Activated CD8-positive, alpha-beta memory T cell treated with anti-CD3 and anti-CD28 coated beads, Interleukin-2, amount 50 U/mL, for 1 hour (primary cell): Measurements from ENCODE around the gene KRT3.

Source experiments
- DNase-seq: peaks from one replicate; pipeline ENCODE4 v3.0.0-alpha.2; 2020; ENCODE audit errors: extremely low read depth

The KRT3 gene

DNA sequence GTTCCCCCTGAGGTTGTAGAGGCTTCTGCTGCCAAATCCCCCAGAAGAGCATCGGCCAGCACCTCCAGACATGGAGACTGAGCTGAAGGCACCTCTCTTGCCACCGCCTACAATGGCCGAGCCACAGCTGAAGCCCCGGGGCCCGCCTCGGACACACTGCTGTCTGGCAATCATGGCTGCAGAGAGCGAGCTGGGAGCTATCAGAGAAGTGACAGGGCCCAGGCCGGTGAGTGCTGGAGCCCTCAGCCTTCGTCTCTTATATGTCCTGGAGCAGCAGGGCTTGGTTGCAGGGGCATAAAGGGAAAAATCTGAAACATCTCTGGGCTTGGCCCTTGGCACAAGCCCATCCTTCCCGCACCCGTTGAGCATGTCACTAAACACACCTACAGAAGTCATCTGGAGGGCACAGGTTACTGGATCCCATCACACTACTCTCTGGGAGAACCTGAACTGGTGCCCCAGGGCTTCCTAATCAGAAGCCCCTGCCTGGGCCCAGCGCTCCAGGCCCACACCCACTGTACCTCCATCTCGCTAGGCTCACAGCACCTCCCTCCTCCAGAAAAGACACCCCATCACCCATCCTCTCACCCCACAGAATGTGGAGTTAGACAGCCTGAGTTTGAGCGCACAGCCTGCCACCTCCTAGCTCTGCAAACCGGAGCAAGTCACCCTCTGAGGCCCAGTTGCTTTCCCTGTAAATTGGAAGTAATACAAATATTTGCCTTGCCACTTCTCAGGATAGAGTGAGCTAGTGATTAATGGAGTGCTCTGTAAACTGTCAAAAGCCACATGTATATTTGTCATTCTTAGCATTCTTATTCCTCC is 18.2 kb upstream of the KRT3 start, which contains the start of gene KRT4:
Gene KRT4 (minus strand): TSS at position 232 of the 825 bp plus-strand sequence. CDS start 58 bp downstream, at position 174.
- no peak for DNase-seq

DNA sequence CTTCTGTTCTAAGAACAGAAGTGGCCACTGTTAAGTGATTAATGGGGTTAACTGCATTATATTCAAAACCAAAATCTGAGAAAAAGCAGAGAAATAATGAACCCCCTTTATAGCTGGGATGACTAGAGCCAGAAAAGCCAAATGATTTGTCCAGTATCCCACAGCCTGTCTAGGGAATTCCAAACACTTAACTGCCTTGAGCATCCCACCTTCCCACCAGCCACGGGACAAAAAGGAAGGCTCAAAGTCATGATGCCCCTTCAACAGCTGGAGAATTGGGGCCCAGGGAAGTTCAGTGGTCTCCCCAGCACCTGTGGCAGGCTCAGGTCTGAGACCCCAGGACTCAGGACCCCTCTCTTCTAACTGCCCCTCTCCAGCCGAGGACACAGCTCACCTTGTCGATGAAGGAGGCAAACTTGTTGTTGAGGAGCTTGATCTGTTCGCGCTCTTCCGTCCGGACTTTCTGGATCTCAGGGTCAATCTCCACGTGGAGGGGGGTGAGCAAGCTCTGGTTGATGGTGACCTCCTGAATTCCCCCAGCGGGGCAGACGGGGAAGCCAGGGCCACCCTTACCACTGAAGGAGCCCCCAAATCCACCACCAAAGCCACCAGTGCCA is 17.4 kb upstream of the KRT3 start:
- no peak for DNase-seq

DNA sequence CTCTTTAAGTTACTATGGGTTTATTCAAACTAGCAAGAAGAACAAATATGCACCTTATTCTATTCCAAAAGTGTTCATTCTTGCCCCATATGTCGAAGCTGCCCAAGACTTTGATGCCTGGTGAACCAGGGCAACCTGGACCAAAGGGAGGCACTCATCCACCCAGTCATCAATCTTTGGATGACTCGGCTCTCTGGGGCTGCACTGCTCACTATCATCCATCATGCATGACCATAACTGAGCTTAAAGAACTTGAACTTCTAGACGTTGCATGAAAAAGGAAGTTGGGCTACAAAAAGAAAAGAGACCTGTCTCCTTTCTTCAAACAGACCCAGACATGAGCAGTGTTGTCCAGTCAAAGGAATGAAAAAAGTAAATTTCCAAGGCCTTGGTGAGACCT is 16.8 kb upstream of the KRT3 start:
- DNase-seq = no peak

GRCh38 chr12:52812073-52812400 is 16.1 kb upstream of the KRT3 start:
- DNase-seq = no peak

GRCh38 chr12:52811191-52812072 is 15.5 kb upstream of the KRT3 start:
- no peak for DNase-seq

DNA sequence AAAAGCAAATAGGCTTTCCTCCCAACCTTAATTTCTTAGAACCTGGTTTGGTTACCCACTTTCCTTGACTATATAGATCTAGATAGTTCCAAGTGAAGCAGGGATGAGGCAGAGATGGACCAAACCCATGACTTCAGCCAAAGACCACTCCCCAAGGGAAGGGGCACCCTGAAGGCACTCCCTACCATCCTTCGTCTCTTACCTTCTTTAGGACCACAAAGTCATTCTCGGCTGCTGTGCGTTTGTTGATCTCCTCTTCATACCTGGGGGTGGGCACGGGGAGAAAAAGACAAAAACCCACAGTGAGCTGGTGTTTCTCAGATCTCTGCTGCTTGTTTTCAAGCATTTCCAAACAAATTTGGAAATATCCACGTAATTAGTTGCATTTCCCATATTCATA is 14.6 kb upstream of the KRT3 start:
- no peak for DNase-seq

- DNase-seq = no peak
These were observed 13.2 kb upstream of the KRT3 start for GRCh38 chr12:52809166-52809565.

GRCh38 chr12:52808573-52809160 is 12.8 kb upstream of the KRT3 start:
- no peak for DNase-seq

GRCh38 chr12:52807544-52808470 is 11.9 kb upstream of the KRT3 start:
- no peak for DNase-seq

DNA sequence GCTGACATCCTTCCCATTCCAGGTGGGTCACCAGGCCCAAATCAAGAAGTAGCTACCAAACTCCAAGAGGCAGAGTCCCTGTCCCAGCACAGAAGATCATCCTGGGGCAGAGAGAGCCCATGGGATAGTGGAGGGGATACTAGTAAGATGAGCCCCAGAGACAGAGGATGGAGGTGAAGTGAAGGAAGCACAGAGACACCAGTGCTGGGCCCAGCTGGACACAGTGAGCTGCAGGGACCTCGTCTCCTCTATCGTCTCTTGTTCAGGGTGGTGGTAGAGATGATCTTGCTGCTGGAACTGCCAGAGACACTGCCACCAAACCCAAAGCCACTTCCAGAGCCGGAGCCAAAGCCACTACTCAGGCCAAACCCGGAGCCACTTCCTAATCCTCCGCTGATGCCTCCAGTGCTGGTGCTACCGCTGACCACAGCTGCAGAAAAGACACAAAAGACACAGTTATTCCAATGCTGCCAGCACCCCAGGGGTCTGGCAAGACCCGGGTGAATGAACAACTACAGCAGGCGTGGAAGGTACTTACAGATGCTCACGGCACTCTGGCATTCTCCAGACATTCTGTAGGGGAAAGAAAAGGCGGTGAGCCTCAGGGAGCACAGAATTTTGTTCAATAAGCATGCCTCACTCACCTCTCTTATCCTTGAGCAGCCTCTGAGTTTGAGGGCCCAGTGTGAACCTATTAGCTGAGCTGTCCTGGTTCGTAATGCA is 11.1 kb upstream of the KRT3 start:
- DNase-seq = no peak

GRCh38 chr12:52806169-52806811 is 10.4 kb upstream of the KRT3 start:
- no peak for DNase-seq

- no peak for DNase-seq
These were observed 9.8 kb upstream of the KRT3 start for GRCh38 chr12:52805739-52806138.

DNA sequence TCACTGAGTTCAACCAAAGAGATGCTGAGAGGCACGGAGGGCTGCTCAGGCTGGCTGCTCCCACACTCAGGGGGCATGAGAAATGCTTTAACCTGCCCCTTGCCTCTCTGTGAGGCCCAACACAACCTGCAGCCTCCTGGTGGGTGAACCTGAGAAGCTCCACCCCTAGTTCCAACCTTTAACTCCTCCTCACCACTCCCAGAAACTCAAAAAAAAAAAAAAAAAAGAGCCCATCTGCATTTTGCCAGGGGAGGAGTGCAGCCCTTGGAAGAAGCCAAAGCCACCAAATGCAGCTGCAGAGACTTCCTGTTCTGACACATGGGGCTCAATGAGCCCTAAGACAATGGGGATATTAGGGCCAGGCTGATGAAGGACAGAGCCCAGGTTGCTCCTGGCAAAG is 9.1 kb upstream of the KRT3 start:
- no peak for DNase-seq

GRCh38 chr12:52802442-52802841 is 6.5 kb upstream of the KRT3 start:
- DNase-seq = no peak

- DNase-seq = no peak
These were observed 5.9 kb upstream of the KRT3 start for GRCh38 chr12:52801773-52802172.

- DNase-seq = no peak
These were observed 4.5 kb upstream of the KRT3 start for GRCh38 chr12:52800259-52800917.

GRCh38 chr12:52799505-52800211 is 3.7 kb upstream of the KRT3 start:
- no peak for DNase-seq

DNA sequence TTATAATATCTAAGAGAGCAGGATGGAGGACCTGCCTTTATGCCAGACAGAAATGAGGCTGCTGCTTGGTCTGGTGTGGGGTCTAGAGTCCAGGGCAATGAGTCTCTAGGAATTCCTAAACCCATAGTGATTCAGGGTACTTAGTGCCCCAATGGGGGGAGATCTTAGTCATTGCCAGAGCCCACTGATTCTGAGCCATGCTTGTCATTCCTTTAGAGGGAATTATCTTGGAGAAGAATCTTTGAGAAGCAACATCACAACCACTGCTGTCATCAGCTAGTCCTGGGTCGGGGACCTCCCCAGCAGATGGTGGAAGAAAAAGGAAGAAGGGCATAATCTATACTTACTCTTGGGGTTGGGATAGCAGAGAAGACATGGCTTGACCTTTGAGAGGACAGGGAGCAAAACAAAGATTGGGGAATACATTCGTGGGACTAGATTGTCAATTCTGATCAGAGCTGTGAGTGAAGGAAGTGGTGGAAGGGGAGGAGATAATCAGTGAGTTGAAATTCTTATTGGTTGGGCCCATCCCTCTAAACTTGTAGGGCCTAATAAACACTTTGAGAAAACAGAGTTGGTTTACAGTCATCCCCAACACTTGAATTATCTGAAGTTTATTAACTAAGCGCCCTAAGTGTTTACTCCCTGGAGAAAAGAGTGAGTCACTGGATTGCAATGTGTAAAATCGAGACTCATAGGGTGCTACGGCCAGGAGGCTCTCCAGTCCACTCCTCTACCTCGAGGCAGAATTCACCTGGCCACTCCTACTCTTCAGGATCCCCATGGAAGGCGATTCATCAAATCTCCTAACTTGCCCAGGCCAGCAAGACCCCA is 3.0 kb upstream of the KRT3 start:
- DNase-seq = no peak
